Upper lobe of left lung (tissue), 4 donors: ENCODE data around the gene KIRREL1.

Experiments used
- EP300 ChIP-seq, 4 donors: sonication (generic); formaldehyde crosslinking; IDR thresholded peaks; one replicate each; pipeline ENCODE4 v1.5.1; 2017; ENCODE audit warnings: antibody characterized with exemption in 4 of 4, control low read depth in 2 of 4
- POLR2A ChIP-seq, 4 donors: fragments of 450-650 bp; IDR thresholded peaks; one replicate each; pipeline ENCODE4 v1.5.1; 2016 to 2017; ENCODE audit warnings: antibody characterized with exemption in 4 of 4, mild to moderate bottlenecking in 2 of 4
- POLR2AphosphoS5 ChIP-seq, 2 donors: sonication (generic); formaldehyde crosslinking; IDR thresholded peaks; one replicate each; pipeline ENCODE4 v1.5.1; 2017; ENCODE audit warnings: antibody characterized with exemption in 2 of 2
- TF ChIP-seq, protein P1 (sequence below), 6 experiments: fragments of 450-650 bp in 4 of 6; fragments of 200-600 bp in 2 of 6; sonication (generic) in 2 of 6; IDR thresholded peaks; one replicate each; pipeline ENCODE4 v1.5.1; 2016 to 2019; ENCODE audit warnings: antibody characterized with exemption in 6 of 6

DNA sequence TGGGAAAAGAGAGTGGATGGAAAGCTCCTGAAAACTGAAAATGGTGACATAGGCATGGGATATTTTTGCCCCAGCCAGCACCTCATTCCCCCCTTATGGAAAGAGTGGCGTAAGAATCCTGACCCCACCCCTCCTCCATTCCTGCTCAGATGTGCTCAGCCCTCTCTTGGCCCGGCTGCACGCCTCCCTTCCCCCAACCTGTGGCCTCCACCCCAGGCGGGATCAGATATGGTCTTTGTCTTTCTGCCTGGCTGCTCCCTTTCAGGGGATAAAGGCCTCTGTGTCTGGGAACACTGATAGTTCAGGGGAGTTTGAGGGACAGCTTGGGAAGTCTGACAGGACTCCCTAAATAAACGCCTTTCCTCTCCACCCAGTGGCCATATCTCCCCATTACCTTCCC lies 49.8 kb downstream of the KIRREL1 start:
- TF ChIP-seq, protein P1, sequence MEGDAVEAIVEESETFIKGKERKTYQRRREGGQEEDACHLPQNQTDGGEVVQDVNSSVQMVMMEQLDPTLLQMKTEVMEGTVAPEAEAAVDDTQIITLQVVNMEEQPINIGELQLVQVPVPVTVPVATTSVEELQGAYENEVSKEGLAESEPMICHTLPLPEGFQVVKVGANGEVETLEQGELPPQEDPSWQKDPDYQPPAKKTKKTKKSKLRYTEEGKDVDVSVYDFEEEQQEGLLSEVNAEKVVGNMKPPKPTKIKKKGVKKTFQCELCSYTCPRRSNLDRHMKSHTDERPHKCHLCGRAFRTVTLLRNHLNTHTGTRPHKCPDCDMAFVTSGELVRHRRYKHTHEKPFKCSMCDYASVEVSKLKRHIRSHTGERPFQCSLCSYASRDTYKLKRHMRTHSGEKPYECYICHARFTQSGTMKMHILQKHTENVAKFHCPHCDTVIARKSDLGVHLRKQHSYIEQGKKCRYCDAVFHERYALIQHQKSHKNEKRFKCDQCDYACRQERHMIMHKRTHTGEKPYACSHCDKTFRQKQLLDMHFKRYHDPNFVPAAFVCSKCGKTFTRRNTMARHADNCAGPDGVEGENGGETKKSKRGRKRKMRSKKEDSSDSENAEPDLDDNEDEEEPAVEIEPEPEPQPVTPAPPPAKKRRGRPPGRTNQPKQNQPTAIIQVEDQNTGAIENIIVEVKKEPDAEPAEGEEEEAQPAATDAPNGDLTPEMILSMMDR (IDR thresholded peaks at IDR 0.05): no peak
- TF ChIP-seq POLR2A (IDR thresholded peaks at IDR 0.05) (no peak), EP300 (IDR thresholded peaks at IDR 0.05) (no peak), POLR2AphosphoS5 (IDR thresholded peaks at IDR 0.05) (no peak)
